Bronchial epithelial cell (primary cell): ENCODE measurements around the gene CMTM1. TPM values are rescaled to one million over a fixed set of nuclear protein-coding genes. Genes with fewer than 3 reads are reported as not detected.
"Not testable (repeated sequence)": the region's sequence is repeated elsewhere in the genome, so short reads cannot be mapped to it uniquely, and the experiment has no call there.

Experiments used
- DNase-seq: peaks from one replicate; pipeline ENCODE4 v3.0.0-alpha.2; 2010; ENCODE audit warnings: low read depth
- FAIRE-seq: peaks from 2 replicates; lab custom pipeline; 2011; peaks lifted over from hg19 to GRCh38; lab: Jason Lieb, UNC
- H3K27me3 ChIP-seq: 2 replicates; pipeline ENCODE4 v1.5.1; 2011; ENCODE audit warnings: low read length; ENCODE audit not compliant: control insufficient read depth, insufficient read depth
- H3K36me3 ChIP-seq: 2 replicates; pipeline ENCODE4 v1.5.1; 2011; ENCODE audit warnings: low read length; ENCODE audit not compliant: control insufficient read depth, insufficient read depth
- H3K4me3 ChIP-seq: 2 replicates; pipeline ENCODE4 v1.5.1; 2011; ENCODE audit warnings: mild to moderate bottlenecking, low read depth, low read length, control low read depth
- total RNA-seq: library from RNA; depleted of rRNA; stranded (reverse); fragments of >200 nt; gene quantifications from 2 replicates; pipeline ENCODE4 v1.2.1, GENCODE V29; 2014
- TF ChIP-seq, protein P1 (sequence below): IDR thresholded peaks from 2 replicates; pipeline ENCODE4 v1.5.1; 2011; ENCODE audit warnings: mild to moderate bottlenecking, moderate library complexity, low read length, control low read depth, inconsistent platforms; ENCODE audit not compliant: insufficient read depth, severe bottlenecking

CMTM1 gene
- total RNA-seq, 1 donor from 2014 or later, result 0.26 TPM

DNA sequence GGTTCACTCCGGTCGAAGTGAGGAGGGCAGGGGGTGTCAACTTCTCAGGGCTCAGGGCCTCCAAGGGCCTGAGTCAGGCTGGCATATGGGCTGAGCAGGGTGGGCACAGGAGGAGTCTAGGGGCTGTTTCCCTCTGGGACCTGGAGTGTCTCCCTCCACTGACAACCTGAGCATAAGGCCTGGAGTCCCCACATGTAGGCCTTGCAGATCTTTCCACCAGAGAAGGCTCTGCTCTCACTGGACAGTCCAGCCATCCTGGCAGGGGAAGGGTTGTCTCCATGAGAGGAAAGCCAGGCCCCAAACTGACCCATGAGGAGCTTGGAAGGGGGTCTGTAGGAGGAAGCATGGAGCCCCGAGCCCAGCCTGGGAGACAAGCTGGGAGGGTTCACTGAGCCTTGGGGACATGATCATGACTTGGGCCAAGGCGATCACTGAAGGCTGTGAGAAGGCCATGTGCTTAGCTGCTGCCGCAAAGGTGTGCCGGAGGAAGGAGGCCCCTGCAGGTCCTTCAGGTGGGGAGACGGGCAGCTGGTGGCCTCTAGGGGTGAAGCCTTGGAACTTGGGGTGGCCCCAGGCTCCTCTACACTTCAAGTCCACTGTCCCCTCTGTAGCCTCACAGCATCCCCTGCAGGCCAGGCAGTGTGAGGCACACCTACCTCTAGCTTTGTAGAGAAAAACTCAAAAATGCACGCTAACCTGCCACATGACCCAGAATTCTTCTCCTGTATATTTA is 22.9 kb downstream of the CMTM1 start:
- TF ChIP-seq, protein P1, sequence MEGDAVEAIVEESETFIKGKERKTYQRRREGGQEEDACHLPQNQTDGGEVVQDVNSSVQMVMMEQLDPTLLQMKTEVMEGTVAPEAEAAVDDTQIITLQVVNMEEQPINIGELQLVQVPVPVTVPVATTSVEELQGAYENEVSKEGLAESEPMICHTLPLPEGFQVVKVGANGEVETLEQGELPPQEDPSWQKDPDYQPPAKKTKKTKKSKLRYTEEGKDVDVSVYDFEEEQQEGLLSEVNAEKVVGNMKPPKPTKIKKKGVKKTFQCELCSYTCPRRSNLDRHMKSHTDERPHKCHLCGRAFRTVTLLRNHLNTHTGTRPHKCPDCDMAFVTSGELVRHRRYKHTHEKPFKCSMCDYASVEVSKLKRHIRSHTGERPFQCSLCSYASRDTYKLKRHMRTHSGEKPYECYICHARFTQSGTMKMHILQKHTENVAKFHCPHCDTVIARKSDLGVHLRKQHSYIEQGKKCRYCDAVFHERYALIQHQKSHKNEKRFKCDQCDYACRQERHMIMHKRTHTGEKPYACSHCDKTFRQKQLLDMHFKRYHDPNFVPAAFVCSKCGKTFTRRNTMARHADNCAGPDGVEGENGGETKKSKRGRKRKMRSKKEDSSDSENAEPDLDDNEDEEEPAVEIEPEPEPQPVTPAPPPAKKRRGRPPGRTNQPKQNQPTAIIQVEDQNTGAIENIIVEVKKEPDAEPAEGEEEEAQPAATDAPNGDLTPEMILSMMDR, result peak; percentile 62
- FAIRE-seq (no peak), DNase-seq (no peak)
- H3K36me3 ChIP-seq, result no peaks in the 10 kb centered on the region
- H3K4me3 ChIP-seq, result no peak overlapping the region
- H3K27me3 ChIP-seq, result no peaks in the 10 kb centered on the region

DNA sequence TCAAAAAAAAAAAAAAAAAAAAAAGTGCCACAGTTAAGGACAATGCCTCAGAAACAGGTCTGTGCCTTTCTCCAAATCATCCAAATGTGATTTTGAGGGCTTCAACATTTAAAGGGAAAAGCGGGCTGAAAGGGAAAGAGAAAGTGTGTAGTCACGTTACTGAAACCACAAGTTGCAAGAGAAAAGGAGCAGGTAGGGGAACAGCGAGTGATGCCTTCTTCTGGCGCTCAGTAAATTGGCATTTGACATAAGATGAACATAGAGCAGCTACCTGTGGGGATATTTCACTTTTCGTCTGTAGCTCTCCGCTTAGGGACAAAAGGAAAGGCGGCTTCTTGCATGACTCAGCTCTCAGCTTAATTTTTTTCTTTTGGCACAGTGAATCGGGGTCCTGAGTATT is 24.1 kb downstream of the CMTM1 start:
- no peak for DNase-seq
- FAIRE-seq, result no peak
- Histone ChIP-seq H3K4me3 (no peak overlapping the region), H3K27me3 (no peaks in the 10 kb centered on the region), H3K36me3 (no peaks in the 10 kb centered on the region)
- TF ChIP-seq, protein P1, result no peak

DNA sequence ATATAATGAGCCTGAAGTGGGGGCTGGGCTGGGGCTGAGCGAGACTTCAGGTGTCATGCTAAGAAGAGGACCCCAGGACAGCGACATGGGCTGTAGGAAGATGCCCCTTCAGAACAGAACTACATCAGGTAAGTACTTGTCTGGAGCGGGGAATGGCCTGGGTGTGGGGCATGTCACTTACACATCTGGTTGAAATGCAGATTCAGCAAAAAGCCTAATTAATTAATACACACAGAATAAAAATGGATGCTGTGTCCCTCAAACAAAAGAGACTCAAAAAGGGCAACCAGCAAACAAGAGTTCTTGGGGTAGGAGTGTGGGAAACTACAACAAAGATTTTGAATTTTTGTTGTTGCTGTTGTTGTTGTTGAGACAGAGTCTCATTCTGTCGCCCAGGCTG is 24.8 kb downstream of the CMTM1 start:
- H3K36me3 ChIP-seq, result no peaks in the 10 kb centered on the region
- TF ChIP-seq, protein P1, result no peak
- H3K27me3 ChIP-seq, result no peaks in the 10 kb centered on the region
- FAIRE-seq (no peak), DNase-seq (no peak)
- no peak overlapping the region for H3K4me3 ChIP-seq

DNA sequence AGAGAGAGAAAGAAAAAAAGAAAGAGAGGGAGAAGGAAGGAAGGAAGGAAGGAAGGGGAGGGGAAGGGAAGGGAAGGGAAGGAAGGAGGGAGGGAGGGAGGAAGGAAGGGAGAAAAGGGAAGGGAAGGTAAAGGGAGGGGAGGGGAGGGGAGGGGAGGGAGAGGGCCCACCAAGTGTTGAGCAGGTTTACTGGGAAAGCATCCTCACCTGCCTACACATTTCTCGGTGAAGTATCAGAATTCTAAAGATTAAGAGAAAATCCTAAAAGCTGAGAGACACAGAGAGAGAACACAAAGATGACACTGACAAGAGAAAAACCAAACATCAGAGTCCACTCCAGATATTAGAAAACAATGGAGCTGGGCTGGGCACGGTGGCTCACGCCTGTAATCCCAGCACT is 26.0 kb downstream of the CMTM1 start:
- TF ChIP-seq, protein P1, result no peak
- no peak for FAIRE-seq
- DNase-seq, result no peak
- Histone ChIP-seq H3K27me3 (no peaks in the 10 kb centered on the region), H3K36me3 (no peaks in the 10 kb centered on the region), H3K4me3 (no peak overlapping the region)

DNA sequence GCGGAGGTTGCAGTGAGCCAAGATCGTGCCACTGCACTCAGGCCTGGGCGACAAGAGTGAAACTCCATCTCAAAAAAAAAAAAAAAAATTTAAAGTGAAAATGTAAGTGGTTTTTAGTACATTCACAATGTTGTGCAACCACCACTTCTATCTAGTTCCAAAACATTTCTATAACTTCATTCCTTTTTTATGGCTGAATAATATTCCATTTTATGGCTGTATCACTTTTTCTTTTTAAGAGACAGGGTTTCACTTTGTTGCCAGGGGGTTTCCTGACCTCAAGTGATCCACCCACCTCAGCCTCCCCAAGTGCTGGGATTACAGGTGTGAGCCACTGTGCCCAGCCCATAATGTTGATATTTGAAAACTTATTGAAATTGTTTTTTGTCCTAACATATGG is 26.6 kb downstream of the CMTM1 start:
- H3K36me3 ChIP-seq, result no peaks in the 10 kb centered on the region
- no peak for FAIRE-seq
- TF ChIP-seq, protein P1, result no peak
- H3K4me3 ChIP-seq, result no peak overlapping the region
- DNase-seq, result no peak
- H3K27me3 ChIP-seq, result no peaks in the 10 kb centered on the region

DNA sequence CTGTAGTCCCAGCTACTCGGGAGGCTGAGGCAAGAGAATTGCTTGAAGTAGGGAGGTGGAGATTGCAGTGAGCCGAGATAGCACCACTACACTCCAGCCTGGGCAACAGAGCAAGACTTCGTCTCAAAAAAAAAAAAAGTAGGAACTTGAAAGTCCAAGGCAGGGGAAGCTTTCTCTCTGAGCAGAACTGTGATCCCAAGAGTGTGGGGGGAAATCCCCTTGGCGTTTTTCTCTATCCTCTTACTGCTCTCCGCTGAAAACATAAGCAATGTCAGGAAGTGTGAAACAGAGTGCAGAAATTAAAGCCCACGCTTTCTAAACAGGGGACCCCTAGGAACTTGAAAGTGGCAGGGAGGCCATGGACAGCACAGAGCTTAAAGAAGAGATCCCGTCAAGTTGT is 28.5 kb downstream of the CMTM1 start:
- FAIRE-seq (no peak), DNase-seq (no peak)
- H3K36me3 ChIP-seq, result no peaks in the 10 kb centered on the region
- TF ChIP-seq, protein P1, result no peak
- no peak overlapping the region for H3K4me3 ChIP-seq
- no peaks in the 10 kb centered on the region for H3K27me3 ChIP-seq

DNA sequence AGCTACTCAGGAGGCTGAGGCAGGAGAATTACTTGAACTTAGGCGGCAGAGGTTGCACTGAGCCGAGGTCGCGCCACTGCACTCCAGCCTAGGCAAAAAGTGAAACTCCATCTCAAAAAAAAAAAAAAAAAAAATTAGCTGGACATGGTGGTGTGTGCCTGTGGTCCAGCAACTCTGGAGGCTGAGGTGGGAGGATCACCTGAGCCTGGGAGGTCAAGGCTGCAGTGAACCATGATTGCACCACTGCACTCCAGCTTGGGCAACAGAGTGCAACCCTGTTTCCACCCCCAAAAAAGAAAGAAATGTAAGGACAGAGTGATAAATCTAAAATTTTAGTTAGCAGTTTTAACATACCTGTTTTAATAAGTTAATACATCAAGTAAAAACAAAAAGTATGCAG is 30.3 kb downstream of the CMTM1 start:
- H3K36me3 ChIP-seq, DNase-seq, H3K4me3 ChIP-seq, H3K27me3 ChIP-seq, FAIRE-seq: not testable (repeated sequence)
